AG08395 (cell line): ENCODE results near the gene NFATC3.
"Not testable (repeated sequence)": the region's sequence is repeated elsewhere in the genome, so short reads cannot be mapped to it uniquely, and the experiment has no call there.

Experiments
- DNase-seq: peaks from one replicate; pipeline ENCODE4 v3.0.0; 2012; ENCODE audit warnings: mixed read lengths, low spot score

NFATC3 gene

DNA sequence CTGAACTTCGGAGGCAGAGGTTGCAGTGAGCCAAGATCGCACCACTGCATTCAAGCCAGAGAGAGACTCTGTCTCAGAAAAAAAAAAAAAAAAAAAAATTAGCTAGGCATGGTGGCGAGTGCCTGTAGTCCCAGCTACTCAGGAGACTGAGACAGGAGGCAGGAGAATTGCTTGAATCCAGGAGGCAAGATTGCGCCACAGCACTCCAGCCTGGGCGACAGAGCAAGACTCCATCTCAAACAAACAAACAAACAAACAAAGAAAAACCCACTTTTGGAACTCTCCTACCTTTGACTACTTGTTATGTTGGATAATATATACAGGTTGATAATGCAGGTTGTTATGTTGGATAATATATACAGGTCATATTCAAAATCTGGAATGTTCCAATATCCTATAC lies 35.3 kb downstream of the NFATC3 start:
- DNase-seq = not testable (repeated sequence)

GRCh38 chr16:68126395-68126794 lies 41.2 kb downstream of the NFATC3 start:
- no peak for DNase-seq

DNA sequence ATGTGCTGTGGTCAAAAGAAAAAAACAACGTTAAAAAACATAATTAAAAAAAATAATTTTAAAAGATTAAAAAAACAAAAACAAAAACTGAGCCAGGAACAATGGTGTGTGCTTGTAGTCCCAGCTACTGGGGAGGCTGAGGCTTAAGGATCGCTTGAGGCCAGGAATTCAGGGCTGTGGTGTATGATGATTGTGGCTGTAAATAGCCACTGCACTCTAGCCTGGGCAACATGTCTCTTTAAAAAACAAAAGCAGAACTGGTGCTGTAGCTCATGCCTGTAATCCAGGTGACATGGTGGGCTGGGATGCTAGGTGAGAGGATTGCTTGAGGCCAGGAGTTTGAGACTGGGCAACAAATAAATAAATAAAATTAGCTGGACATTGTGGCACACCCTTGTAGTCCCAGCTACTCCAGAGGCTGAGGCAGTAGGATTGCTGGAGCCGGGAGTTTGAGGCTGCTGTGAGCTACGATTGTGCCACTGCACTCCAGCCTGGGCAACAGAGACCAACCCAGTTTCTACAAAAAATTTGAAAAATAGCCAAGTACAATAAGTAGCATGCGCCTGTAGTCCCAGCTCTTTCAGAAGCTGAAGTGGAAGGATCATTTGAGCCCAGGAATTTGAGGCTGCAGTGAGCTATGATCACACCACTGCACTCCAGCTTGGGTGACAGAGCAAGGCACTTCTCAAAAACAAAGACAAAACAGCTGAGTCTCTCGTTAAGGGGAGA lies 43.6 kb downstream of the NFATC3 start:
- no peak for DNase-seq

DNA sequence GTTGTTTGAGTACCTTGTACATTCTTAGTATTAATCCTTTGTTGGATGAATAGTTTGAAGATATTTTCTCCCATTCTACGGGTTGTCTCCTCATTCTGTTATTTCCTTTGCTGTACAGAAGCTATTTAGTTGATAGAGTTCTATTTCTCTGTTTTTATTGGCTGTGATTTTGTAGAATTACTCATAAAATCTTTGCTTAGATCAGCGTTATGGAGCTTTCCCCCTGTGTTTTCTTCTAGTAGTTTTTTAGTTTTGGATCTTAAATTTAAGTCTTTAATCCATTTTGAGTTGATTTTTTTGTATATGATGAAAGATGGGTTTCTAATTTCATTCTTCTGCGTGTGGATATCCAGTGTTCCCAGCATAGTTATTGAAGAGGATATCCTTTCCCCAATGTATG lies 45.4 kb downstream of the NFATC3 start:
- DNase-seq = no peak

GRCh38 chr16:68131813-68132706 lies 46.9 kb downstream of the NFATC3 start:
- no peak for DNase-seq

DNA sequence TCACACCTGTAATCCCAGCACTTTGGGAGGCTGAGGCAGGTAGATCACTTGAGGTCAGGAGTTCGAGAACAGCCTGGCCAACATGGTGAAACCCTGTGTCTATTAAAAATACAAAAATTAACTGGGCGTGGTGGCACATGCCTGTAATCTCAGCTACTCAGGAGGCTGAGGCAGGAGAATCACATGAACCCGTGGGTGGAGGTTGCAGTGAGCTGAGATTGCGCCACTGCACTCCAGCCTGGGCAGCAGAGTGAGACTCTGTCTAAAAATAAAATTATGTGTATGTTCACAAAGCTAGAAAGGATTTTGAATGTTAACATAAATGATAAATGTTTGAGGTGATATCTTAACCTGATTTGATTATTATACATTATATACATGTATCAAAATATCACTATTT lies 47.8 kb downstream of the NFATC3 start:
- not testable (repeated sequence) for DNase-seq

DNA sequence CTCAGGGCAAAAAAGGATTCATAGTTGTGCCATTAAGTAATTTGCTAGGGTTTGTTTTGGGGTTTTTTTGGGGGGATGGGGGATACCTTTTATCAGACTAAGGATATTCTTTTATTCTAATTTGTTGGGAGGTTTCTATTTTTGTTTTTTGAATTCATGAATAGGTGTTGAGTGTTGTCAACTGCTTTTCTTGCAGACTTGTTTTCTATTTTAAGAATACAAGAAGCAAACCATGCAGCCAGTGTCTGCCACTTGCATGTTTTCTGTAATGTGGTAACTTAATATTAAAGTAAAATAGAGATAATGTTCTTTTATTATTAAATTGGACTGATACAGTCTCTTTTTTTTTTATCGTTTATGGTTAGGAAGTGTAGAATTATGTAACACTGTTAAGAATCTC lies 49.5 kb downstream of the NFATC3 start:
- no peak for DNase-seq

GRCh38 chr16:68136515-68136914 lies 51.3 kb downstream of the NFATC3 start:
- no peak for DNase-seq

DNA sequence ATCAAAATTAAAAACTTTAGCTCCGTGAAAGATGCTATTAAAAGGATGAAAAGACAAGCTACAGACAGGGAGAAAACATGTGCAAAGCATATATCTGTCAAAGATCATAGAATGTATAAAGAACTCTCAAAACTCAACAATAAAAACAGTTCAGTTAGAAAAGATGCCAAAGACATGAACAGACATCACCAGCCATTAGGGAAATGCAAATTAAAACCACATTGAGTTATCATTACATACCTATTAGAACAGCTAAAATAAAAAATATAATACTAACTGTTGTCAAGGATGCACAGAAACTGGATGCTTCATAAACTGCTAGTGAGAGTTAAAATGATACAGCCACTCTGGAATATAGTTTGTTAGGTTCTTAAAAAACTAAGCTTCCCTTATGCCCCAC lies 58.8 kb downstream of the NFATC3 start:
- DNase-seq = no peak

- peak; percentile 28 for DNase-seq
Measured at GRCh38 chr16:68146585-68146984, 61.4 kb downstream of the NFATC3 start.

DNA sequence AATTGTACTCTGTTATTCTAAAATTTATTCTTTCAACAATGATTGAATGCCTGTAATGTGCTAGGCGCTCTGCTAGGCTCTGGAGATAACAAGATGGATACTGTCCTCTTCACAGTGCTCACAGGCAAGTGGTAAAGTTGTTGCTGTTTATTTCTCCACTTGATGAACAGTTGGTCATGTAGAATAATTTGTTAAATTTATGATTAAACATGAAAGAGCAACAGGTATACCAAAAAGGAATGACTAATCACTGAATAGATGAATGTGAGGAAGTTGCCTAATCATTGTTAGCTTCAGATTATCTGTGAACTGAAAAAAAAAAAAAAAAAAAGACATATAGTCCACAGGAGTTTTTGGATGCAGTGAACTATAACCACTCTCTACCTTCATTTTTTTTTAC lies 62.3 kb downstream of the NFATC3 start:
- DNase-seq = no peak

GRCh38 chr16:68149596-68149995 lies 64.4 kb downstream of the NFATC3 start:
- no peak for DNase-seq

DNA sequence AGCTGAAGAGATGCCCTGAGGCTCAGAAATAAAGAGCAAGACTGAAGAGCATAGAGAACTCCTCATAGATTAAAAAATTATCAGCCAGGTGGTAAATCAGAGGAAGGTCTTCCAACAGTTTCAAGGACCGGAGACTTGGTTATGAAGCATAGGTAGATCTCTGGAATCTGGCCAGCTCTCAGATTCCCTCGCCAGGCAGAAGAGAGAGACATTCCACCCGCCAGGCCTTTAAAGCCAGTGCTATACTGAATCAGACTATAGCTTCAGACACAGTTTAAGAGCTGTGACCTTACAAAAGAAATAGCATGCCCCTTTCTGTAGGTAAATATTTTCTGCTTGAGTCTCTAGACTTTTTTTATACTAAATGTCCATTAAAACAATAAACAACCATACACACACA lies 70.3 kb downstream of the NFATC3 start:
- DNase-seq = no peak

GRCh38 chr16:68162413-68162812 lies 77.2 kb downstream of the NFATC3 start:
- no peak for DNase-seq

DNA sequence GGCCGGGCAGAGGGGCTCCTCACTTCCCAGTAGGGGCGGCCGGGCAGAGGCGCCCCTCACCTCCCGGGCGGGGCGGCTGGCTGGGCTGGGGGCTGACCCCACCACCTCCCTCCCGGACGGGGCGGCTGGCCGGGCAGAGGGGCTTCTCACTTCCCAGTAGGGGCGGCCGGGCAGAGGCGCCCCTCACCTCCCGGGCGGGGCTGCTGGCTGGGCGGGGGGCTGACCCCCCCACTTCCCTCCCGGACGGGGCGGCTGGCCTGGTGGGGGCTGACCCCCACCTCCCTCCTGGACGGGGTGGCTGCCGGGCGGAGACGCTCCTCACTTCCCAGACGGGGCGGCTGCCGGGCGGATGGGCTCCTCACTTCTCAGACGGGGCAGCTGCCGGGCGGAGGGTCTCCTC lies 78.1 kb downstream of the NFATC3 start:
- DNase-seq = not testable (repeated sequence)

DNA sequence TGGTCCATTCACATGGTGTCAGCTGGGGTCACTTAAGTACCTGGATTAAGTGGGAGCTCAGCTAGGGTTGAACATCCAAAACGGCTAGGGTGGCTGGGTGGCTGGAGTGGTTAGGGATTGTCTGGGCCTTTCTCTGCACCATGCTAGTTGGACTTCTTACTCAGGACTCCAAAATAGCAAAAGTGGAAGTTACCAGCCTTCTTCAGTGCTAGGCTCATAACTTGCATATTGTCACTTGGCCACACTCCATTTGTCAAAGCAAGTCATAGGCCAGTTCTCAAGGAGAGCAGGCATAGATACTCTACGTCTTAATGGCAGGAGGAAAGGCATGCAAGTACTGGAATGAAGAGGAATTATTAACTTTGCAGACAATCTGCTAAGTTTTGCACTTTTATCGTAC lies 81.1 kb downstream of the NFATC3 start:
- no peak for DNase-seq

- DNase-seq = peak; percentile 6
Measured at GRCh38 chr16:68179196-68179795, 94.1 kb downstream of the NFATC3 start.

DNA sequence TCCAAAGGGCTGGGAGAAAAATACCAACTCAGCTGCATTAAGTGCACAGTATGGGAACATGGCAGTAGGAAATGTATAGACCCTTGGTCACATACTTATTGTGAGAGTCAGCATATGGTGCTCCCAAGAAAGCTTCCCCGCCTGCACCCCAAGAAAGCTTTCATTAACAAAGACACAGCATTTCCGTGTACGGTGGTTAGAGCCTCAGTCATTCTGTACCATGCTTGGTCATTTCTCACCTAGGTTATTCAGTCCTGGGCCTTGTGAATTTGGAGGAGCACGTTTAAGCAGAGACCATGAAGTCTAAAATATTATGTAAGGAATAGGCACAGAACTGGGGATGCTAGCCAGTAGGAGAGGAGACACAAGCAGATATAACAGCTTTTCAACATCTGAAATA lies 94.7 kb downstream of the NFATC3 start:
- DNase-seq = no peak

DNA sequence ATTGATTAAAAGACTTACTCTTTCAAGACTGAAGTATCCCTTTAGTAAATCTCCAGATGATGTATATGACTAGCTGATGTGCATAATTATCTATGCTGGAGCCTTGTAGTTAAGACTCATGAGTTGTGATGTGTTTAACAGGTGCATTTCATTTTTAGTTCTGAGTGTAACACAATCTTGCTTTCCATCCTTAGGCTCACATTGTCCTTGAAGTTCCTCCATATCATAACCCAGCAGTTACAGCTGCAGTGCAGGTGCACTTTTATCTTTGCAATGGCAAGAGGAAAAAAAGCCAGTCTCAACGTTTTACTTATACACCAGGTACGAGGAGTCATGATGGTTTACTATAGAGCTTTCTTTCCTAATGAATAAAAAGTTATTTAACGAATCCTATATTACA lies 97.9 kb downstream of the NFATC3 start:
- DNase-seq = no peak

- no peak for DNase-seq
Measured at GRCh38 chr16:68186877-68187276, 101.7 kb downstream of the NFATC3 start.

DNA sequence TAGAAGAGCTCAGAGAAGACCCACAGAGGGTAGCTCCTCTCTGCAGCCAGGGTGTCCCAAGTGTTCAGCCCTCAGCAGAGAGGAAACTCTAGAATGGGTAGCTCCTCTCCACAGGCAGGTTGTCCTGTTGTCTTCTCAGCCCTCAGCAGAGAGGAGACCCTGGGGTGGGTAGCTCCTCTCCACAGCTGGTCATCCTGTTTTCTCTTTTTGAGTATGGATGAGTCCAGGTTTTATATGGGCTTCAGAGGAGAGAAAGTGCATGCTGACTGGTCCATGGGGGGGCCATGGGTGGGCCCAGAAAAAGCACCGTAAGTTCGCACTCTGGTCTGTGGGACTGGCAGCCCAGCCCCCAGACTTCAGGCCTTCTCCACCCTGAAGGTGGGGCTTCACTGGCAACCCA lies 102.3 kb downstream of the NFATC3 start:
- no peak for DNase-seq

DNA sequence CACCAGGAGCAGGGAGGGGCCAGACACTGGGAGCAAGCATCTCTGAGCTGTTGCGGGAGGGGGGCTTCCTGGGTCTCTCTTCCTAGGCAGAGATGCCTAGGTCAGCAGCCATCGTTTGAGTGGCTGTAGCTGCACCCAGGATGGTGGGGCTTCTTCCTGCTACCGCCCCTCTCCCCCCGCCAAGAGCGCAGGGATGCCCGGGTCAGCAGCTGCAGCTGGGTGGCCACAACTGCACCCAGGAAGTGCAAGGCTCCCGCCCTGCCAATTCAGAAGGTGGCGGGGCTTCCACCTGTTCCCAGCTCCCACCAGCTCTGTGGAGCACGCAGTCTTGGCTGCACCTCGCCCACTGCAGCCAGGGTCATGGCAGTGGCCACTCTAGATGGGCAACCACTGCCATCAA lies 103.0 kb downstream of the NFATC3 start:
- DNase-seq = no peak

GRCh38 chr16:68190081-68190480 lies 104.9 kb downstream of the NFATC3 start:
- no peak for DNase-seq
